Measurements from ENCODE around the gene NAP1L5. TPM values are rescaled to one million over a fixed set of nuclear protein-coding genes. Genes with fewer than 3 reads are reported as not detected.
A peak's percentile ranks its signal among the peaks of the same experiment; 100 is the strongest.

The NAP1L5 gene
- total RNA-seq, 4 donors from 2014 or later: 0.20 to 2.9 (median 1.9) TPM

GRCh38 chr4:88737307-88737941, 39.8 kb upstream of the NAP1L5 start:
- ATAC-seq (peak; percentile 94 to 97), DNase-seq (peak; percentile 72 to 91)
- H3K27me3 ChIP-seq: no peaks in the 10 kb centered on the region
- intact Hi-C loops (cut with DNase I; ENCODE audit: low total_unique reads) (loop anchor here (1.0 to 5.0 kb wide), 2 partner anchors 28 to 125 kb away; no protein-coding TSS in a partner anchor), in situ Hi-C loops (cut with MboI; ENCODE audit: low sequenced_read_pairs in 4 of 4) (no loop called here)
- TF ChIP-seq POLR2A (IDR thresholded peaks at IDR 0.05) (no peak), CTCF (IDR thresholded peaks at IDR 0.05 in 4 of 5, conservative IDR thresholded peaks at IDR 0.05 in 1 of 5) (no peak)
- peak overlapping the region; percentile 37 to 52 (median 46) for H3K4me3 ChIP-seq
- H3K27ac ChIP-seq: peak overlapping the region; percentile 79 to 90 (median 86)
- H3K9me3 ChIP-seq: no peaks in the 10 kb centered on the region
- peaks cover 39 to 40% of the 10 kb centered on the region in 2 donors for H3K4me1 ChIP-seq
- H3K36me3 ChIP-seq: peaks cover 0 to 14% of the 10 kb centered on the region in 2 donors

- Histone ChIP-seq H3K36me3 (peaks cover 0 to 21% of the 10 kb centered on the region in 2 donors), H3K27ac (peak overlapping the region; percentile 79 to 90 (median 86)), H3K4me3 (peak overlapping the region in 2 of 4 donors; percentile 2 to 52), H3K27me3 (no peaks in the 10 kb centered on the region), H3K9me3 (no peaks in the 10 kb centered on the region), H3K4me1 (peaks cover 39 to 40% of the 10 kb centered on the region in 2 donors)
- in situ Hi-C loops (cut with MboI; ENCODE audit: low sequenced_read_pairs in 4 of 4) (no loop called here), intact Hi-C loops (cut with DNase I; ENCODE audit: low total_unique reads) (loop anchor here (5.0 kb wide), 1 partner anchor 124 kb away; no protein-coding TSS in a partner anchor)
- no peak for TF ChIP-seq CTCF (IDR thresholded peaks at IDR 0.05 in 4 of 5, conservative IDR thresholded peaks at IDR 0.05 in 1 of 5)
- TF ChIP-seq POLR2A (IDR thresholded peaks at IDR 0.05): no peak
- DNase-seq (no peak), ATAC-seq (no peak)
These were observed 38.6 kb upstream of the NAP1L5 start for GRCh38 chr4:88736264-88736663.

GRCh38 chr4:88735564-88735963, 37.9 kb upstream of the NAP1L5 start:
- Histone ChIP-seq H3K9me3 (no peaks in the 10 kb centered on the region), H3K27me3 (no peaks in the 10 kb centered on the region), H3K4me3 (no peak overlapping the region), H3K4me1 (peaks cover 35 to 40% of the 10 kb centered on the region in 2 donors), H3K36me3 (peaks cover 0 to 25% of the 10 kb centered on the region in 2 donors), H3K27ac (peak overlapping the region; percentile 79 to 90 (median 86))
- DNase-seq: no peak
- ATAC-seq: no peak
- intact Hi-C loops (cut with DNase I; ENCODE audit: low total_unique reads): loop anchor here (5.0 kb wide), 1 partner anchor 123 kb away; no protein-coding TSS in a partner anchor
- TF ChIP-seq POLR2A (IDR thresholded peaks at IDR 0.05) (no peak), CTCF (IDR thresholded peaks at IDR 0.05 in 4 of 5, conservative IDR thresholded peaks at IDR 0.05 in 1 of 5) (no peak)
- in situ Hi-C loops (cut with MboI; ENCODE audit: low sequenced_read_pairs in 4 of 4): no loop called here

- H3K9me3 ChIP-seq: no peaks in the 10 kb centered on the region
- no peak for TF ChIP-seq POLR2A (IDR thresholded peaks at IDR 0.05)
- TF ChIP-seq CTCF (IDR thresholded peaks at IDR 0.05 in 4 of 5, conservative IDR thresholded peaks at IDR 0.05 in 1 of 5): no peak
- intact Hi-C loops (cut with DNase I; ENCODE audit: low total_unique reads): no loop called here
- DNase-seq (no peak), ATAC-seq (no peak)
- no peak overlapping the region for H3K4me3 ChIP-seq
- in situ Hi-C loops (cut with MboI; ENCODE audit: low sequenced_read_pairs in 4 of 4): no loop called here
- no peaks in the 10 kb centered on the region for H3K27me3 ChIP-seq
- H3K36me3 ChIP-seq: peaks cover 0 to 29% of the 10 kb centered on the region in 2 donors
- H3K27ac ChIP-seq: peak overlapping the region; percentile 79 to 90 (median 86)
- H3K4me1 ChIP-seq: peaks cover 31 to 41% of the 10 kb centered on the region in 2 donors
These were observed 36.8 kb upstream of the NAP1L5 start for GRCh38 chr4:88734403-88734949.
